Activated CD4-positive, alpha-beta T cell treated with anti-CD3 and anti-CD28 coated beads for 48 hours (primary cell): Measurements from ENCODE around the gene POGZ.
"Not testable (repeated sequence)": the region's sequence is repeated elsewhere in the genome, so short reads cannot be mapped to it uniquely, and the experiment has no call there.

Experiments
- DNase-seq: peaks from one replicate; pipeline ENCODE4 v3.0.0-alpha.2; 2020

POGZ gene

GRCh38 chr1:151477066-151477465 lies 17.8 kb upstream of the POGZ start:
- no peak for DNase-seq

- DNase-seq, result no peak
Observed at GRCh38 chr1:151476083-151476482, 16.8 kb upstream of the POGZ start.

- DNase-seq, result peak; percentile 54
Observed at GRCh38 chr1:151475175-151475574, 15.9 kb upstream of the POGZ start.

- DNase-seq, result no peak
Observed at GRCh38 chr1:151474745-151475144, 15.5 kb upstream of the POGZ start.

- peak; percentile 29 for DNase-seq
Observed at GRCh38 chr1:151472856-151473731, 13.8 kb upstream of the POGZ start.

- no peak for DNase-seq
Observed at GRCh38 chr1:151465026-151465425, 5.7 kb upstream of the POGZ start.

- DNase-seq, result no peak
Observed at GRCh38 chr1:151461694-151462093, 2.4 kb upstream of the POGZ start.

- DNase-seq, result peak; percentile 65
Observed at GRCh38 chr1:151458802-151459330, 428 bp downstream of the POGZ start.

GRCh38 chr1:151457911-151458801 lies 1.1 kb downstream of the POGZ start:
- DNase-seq, result peak; percentile 64

- DNase-seq, result no peak
Observed at GRCh38 chr1:151455966-151456365, 3.3 kb downstream of the POGZ start.

- DNase-seq, result no peak
Observed at GRCh38 chr1:151455231-151455630, 4.1 kb downstream of the POGZ start.

- no peak for DNase-seq
Observed at GRCh38 chr1:151447696-151448095, 11.6 kb downstream of the POGZ start.

GRCh38 chr1:151444783-151445177 lies 14.5 kb downstream of the POGZ start:
- no peak for DNase-seq

- DNase-seq, result peak; percentile 76
Observed at GRCh38 chr1:151443846-151444782, 15.2 kb downstream of the POGZ start.

GRCh38 chr1:151437396-151437795 lies 21.9 kb downstream of the POGZ start:
- DNase-seq, result not testable (repeated sequence)

- DNase-seq, result no peak
Observed at GRCh38 chr1:151436985-151437384, 22.3 kb downstream of the POGZ start.

- DNase-seq, result no peak
Observed at GRCh38 chr1:151435174-151435573, 24.1 kb downstream of the POGZ start.

- not testable (repeated sequence) for DNase-seq
Observed at GRCh38 chr1:151433827-151434226, 25.5 kb downstream of the POGZ start.

- DNase-seq, result no peak
Observed at GRCh38 chr1:151428068-151428467, 31.2 kb downstream of the POGZ start.

GRCh38 chr1:151425103-151425502 lies 34.2 kb downstream of the POGZ start:
- no peak for DNase-seq

GRCh38 chr1:151419819-151420218 lies 39.5 kb downstream of the POGZ start:
- DNase-seq, result no peak

GRCh38 chr1:151418081-151418480 lies 41.2 kb downstream of the POGZ start:
- DNase-seq, result no peak
